Activated CD4-positive, alpha-beta T cell treated with anti-CD3 and anti-CD28 coated beads, Interleukin-2, Interleukin-4, amounts not matched to agents 100 ng/mL and 50 ng/mL, durations not matched to agents 16 hours and 8 hours (primary cell): ENCODE results near the gene IRAK1.
A peak's percentile ranks its signal among the peaks of the same experiment; 100 is the strongest.

Source experiments
- DNase-seq: peaks from one replicate; pipeline ENCODE4 v3.0.0-alpha.2; 2020; ENCODE audit warnings: low spot score

The IRAK1 gene

GRCh38 chrX:154040307-154040756 lies 20.6 kb upstream of the IRAK1 start:
- DNase-seq: no peak

GRCh38 chrX:154039577-154039976 lies 19.9 kb upstream of the IRAK1 start:
- no peak for DNase-seq

- no peak for DNase-seq
Measured at GRCh38 chrX:154038656-154039055, 19.0 kb upstream of the IRAK1 start.

- DNase-seq: no peak
Measured at GRCh38 chrX:154037754-154038153, 18.1 kb upstream of the IRAK1 start.

GRCh38 chrX:154036513-154036912 lies 16.8 kb upstream of the IRAK1 start:
- no peak for DNase-seq

GRCh38 chrX:154033848-154034247 lies 14.1 kb upstream of the IRAK1 start:
- no peak for DNase-seq

- DNase-seq: no peak
Measured at GRCh38 chrX:154032653-154033052, 13.0 kb upstream of the IRAK1 start.

- no peak for DNase-seq
Measured at GRCh38 chrX:154032160-154032559, 12.5 kb upstream of the IRAK1 start.

GRCh38 chrX:154030715-154031305 lies 11.1 kb upstream of the IRAK1 start:
- no peak for DNase-seq

- DNase-seq: no peak
Measured at GRCh38 chrX:154030266-154030665, 10.6 kb upstream of the IRAK1 start.

- DNase-seq: no peak
Measured at GRCh38 chrX:154029439-154029838, 9.7 kb upstream of the IRAK1 start.

- DNase-seq: no peak
Measured at GRCh38 chrX:154028502-154029184, 8.9 kb upstream of the IRAK1 start.

GRCh38 chrX:154027986-154028385 lies 8.3 kb upstream of the IRAK1 start:
- DNase-seq: no peak

GRCh38 chrX:154027022-154027402 lies 7.3 kb upstream of the IRAK1 start:
- DNase-seq: no peak

- no peak for DNase-seq
Measured at GRCh38 chrX:154026136-154027021, 6.7 kb upstream of the IRAK1 start.

GRCh38 chrX:154025230-154025629 lies 5.5 kb upstream of the IRAK1 start:
- no peak for DNase-seq

GRCh38 chrX:154024271-154024670 lies 4.6 kb upstream of the IRAK1 start:
- no peak for DNase-seq

- no peak for DNase-seq
Measured at GRCh38 chrX:154023276-154024000, 3.7 kb upstream of the IRAK1 start.

- DNase-seq: no peak
Measured at GRCh38 chrX:154022108-154022507, 2.4 kb upstream of the IRAK1 start.

GRCh38 chrX:154021131-154021611 lies 1.5 kb upstream of the IRAK1 start:
- peak; percentile 20 for DNase-seq

- DNase-seq: peak; percentile 17
Measured at GRCh38 chrX:154020536-154021115, 924 bp upstream of the IRAK1 start.
